Neutrophil (primary cell): Measurements from ENCODE around the gene MOSMO.

ENCODE experiments used
- H3K27ac ChIP-seq: fragments of 200-600 bp; sonication (generic); 2 replicates; pipeline ENCODE4 v1.5.1; 2016; ENCODE audit warnings: mild to moderate bottlenecking, moderate library complexity
- H3K27me3 ChIP-seq: fragments of 200-600 bp; sonication (generic); 2 replicates; pipeline ENCODE4 v1.6.0; 2016; ENCODE audit warnings: mild to moderate bottlenecking
- H3K36me3 ChIP-seq: fragments of 200-600 bp; sonication (generic); 2 replicates; pipeline ENCODE4 v1.5.1; 2017
- H3K4me1 ChIP-seq, 2 experiments: fragments of 200-600 bp in 1 of 2; sonication (generic) in 1 of 2; 1 replicate in 1 of 2; 2 replicates in 1 of 2; pipeline versions ENCODE4 v1.5.1 to v1.6.1; 2013 to 2016; ENCODE audit warnings: low read depth in 1 of 2, low read length in 1 of 2, mild to moderate bottlenecking in 1 of 2, moderate library complexity in 1 of 2; ENCODE audit not compliant: control insufficient read depth in 1 of 2, insufficient read depth in 1 of 2
- H3K4me3 ChIP-seq, 2 experiments: fragments of 200-600 bp in 1 of 2; sonication (generic) in 1 of 2; 1 replicate in 1 of 2; 2 replicates in 1 of 2; pipeline ENCODE4 v1.5.1; 2013 to 2016; ENCODE audit warnings: low read depth in 1 of 2, low read length in 1 of 2, mild to moderate bottlenecking in 1 of 2, moderate library complexity in 1 of 2
- H3K9me3 ChIP-seq: fragments of 200-600 bp; sonication (generic); 2 replicates; pipeline ENCODE4 v1.5.1; 2016
- CTCF ChIP-seq: fragments of 200-600 bp; sonication (generic); IDR thresholded peaks from 2 replicates; pipeline ENCODE4 v1.5.1; 2016; ENCODE audit warnings: antibody characterized with exemption

MOSMO gene

GRCh38 chr16:21971856-21972255 lies 36.1 kb upstream of the MOSMO start:
- no peak for TF ChIP-seq CTCF
- H3K27me3 ChIP-seq = no peaks in the 10 kb centered on the region
- H3K4me3 ChIP-seq = no peak overlapping the region
- no peak overlapping the region for H3K27ac ChIP-seq
- H3K36me3 ChIP-seq = peaks cover 98% of the 10 kb centered on the region
- H3K4me1 ChIP-seq = peaks cover 0 to 5% of the 10 kb centered on the region in 2 experiments
- no peaks in the 10 kb centered on the region for H3K9me3 ChIP-seq

DNA sequence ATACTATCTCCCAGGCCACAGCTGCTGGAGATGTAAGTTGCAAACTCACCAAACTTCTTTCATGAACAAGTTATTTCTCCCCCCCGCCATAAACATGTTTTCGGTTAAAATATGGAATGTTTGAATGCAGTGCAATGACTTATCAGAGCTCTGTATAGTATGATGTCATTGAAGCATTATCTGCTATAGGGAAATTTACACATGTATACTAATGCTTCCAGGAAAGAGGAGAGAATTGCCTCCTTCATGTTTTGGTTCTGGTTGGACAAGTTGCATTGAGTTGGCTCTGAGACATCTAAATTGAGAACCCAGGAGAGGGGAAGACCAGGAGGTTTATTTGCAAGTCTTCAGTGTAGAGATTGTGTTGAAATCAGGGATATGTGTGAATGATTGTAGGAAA lies 34.0 kb upstream of the MOSMO start:
- Histone ChIP-seq H3K27ac (no peak overlapping the region), H3K27me3 (no peaks in the 10 kb centered on the region), H3K4me3 (no peak overlapping the region), H3K9me3 (no peaks in the 10 kb centered on the region), H3K36me3 (peaks cover 99% of the 10 kb centered on the region), H3K4me1 (no peaks in the 10 kb centered on the region)
- TF ChIP-seq CTCF = no peak

DNA sequence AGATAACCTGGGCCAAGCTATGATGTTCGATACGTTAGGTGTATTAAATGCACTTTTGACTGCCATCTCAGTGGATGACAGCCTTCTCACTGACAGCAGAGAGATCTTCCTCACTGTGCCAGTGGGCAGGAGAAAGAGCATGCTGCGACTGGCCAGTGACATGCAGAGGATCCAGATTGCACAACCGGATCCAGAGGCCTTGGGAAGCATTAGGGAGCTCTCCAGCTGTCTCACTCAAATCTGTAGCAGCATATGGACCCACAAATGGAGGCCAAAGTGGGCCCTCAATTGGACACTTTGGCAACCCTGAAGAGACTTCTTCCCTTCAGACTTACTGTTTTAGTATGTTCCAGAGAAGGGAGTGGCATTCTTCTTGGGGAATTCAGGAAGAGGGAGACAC lies 27.9 kb upstream of the MOSMO start:
- Histone ChIP-seq H3K27ac (no peak overlapping the region), H3K4me1 (no peaks in the 10 kb centered on the region), H3K36me3 (peaks cover 100% of the 10 kb centered on the region), H3K9me3 (no peaks in the 10 kb centered on the region), H3K27me3 (no peaks in the 10 kb centered on the region), H3K4me3 (no peak overlapping the region)
- no peak for TF ChIP-seq CTCF

- Histone ChIP-seq H3K9me3 (no peaks in the 10 kb centered on the region), H3K27ac (no peak overlapping the region), H3K4me1 (no peaks in the 10 kb centered on the region), H3K4me3 (no peak overlapping the region), H3K27me3 (no peaks in the 10 kb centered on the region), H3K36me3 (peaks cover 98% of the 10 kb centered on the region)
- TF ChIP-seq CTCF = no peak
These were observed 25.8 kb upstream of the MOSMO start for GRCh38 chr16:21982108-21982507.

DNA sequence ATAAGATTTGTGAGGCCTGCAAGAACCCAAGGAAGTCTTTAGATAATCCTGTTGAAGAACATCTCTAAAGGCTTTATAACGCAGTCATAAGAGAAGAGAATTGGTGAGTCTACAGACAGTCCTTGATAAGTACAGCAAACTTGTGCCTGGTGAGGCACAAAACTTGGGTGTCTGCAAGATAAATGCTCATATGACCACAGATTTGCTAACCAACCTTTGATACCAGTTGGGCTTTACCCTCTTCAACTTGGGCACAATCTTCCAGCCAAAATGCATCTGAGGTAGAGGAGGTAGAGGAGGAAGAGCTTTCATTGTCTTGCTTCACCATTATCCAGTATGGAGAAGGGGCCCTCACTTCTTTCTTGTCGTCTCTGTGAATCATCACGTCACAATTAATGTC lies 23.8 kb upstream of the MOSMO start:
- Histone ChIP-seq H3K36me3 (peaks cover 78% of the 10 kb centered on the region), H3K27ac (no peak overlapping the region), H3K27me3 (no peaks in the 10 kb centered on the region), H3K4me1 (no peaks in the 10 kb centered on the region), H3K9me3 (no peaks in the 10 kb centered on the region), H3K4me3 (no peak overlapping the region)
- no peak for TF ChIP-seq CTCF

DNA sequence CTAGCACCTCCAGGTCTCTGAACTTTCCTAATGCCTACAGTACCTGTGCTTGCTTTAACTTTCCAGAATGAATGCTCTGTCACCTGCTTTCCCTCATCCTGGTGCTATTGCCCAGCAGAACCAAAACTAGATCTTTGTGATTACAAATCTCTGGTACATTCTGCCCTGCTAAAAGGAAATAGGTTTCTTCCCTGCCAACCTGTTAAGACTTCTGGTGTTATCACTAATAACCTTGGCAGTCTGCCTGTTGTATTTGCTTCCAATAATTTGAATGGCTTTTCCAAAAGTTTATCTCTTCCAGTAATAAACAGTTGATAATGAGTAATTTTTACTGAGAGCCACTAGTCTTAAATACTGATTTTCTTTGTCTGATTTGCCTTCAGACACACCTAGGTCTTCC lies 22.4 kb upstream of the MOSMO start:
- no peak overlapping the region for H3K4me3 ChIP-seq
- H3K9me3 ChIP-seq = no peaks in the 10 kb centered on the region
- peaks cover 64% of the 10 kb centered on the region for H3K36me3 ChIP-seq
- H3K27ac ChIP-seq = no peak overlapping the region
- no peaks in the 10 kb centered on the region for H3K27me3 ChIP-seq
- TF ChIP-seq CTCF = no peak
- no peaks in the 10 kb centered on the region for H3K4me1 ChIP-seq
